ENCODE data around the gene LRRC8C.
"Not testable (repeated sequence)": the region's sequence is repeated elsewhere in the genome, so short reads cannot be mapped to it uniquely, and the experiment has no call there.

Gene LRRC8C

GRCh38 chr1:89607586-89608318 is 25.2 kb upstream of the LRRC8C start:
- no peak for DNase-seq

GRCh38 chr1:89608319-89608983 is 24.5 kb upstream of the LRRC8C start:
- no peak for DNase-seq

- no peak for DNase-seq
Measured at GRCh38 chr1:89608984-89609725, 23.8 kb upstream of the LRRC8C start.

- no peak for DNase-seq
Measured at GRCh38 chr1:89609781-89610456, 23.0 kb upstream of the LRRC8C start.

GRCh38 chr1:89610457-89611011 is 22.4 kb upstream of the LRRC8C start:
- DNase-seq, result no peak

- DNase-seq, result no peak
Measured at GRCh38 chr1:89611721-89612120, 21.2 kb upstream of the LRRC8C start.

- DNase-seq, result no peak
Measured at GRCh38 chr1:89613928-89614327, 19.0 kb upstream of the LRRC8C start.

GRCh38 chr1:89615676-89616598 is 17.0 kb upstream of the LRRC8C start:
- peak; percentile 45 to 70 (median 58) for DNase-seq

- no peak for DNase-seq
Measured at GRCh38 chr1:89616844-89617627, 15.9 kb upstream of the LRRC8C start.

GRCh38 chr1:89620664-89621063 is 12.3 kb upstream of the LRRC8C start:
- DNase-seq, result peak in 2 of 4 experiments; percentile 10 to 29

GRCh38 chr1:89622895-89623294 is 10.0 kb upstream of the LRRC8C start:
- DNase-seq, result no peak

- no peak for DNase-seq
Measured at GRCh38 chr1:89624314-89624713, 8.6 kb upstream of the LRRC8C start.

- DNase-seq, result no peak
Measured at GRCh38 chr1:89624715-89625323, 8.1 kb upstream of the LRRC8C start.

GRCh38 chr1:89627596-89627962 is 5.3 kb upstream of the LRRC8C start:
- no peak for DNase-seq

- DNase-seq, result no peak
Measured at GRCh38 chr1:89629146-89629545, 3.8 kb upstream of the LRRC8C start.

- DNase-seq, result not testable (repeated sequence)
Measured at GRCh38 chr1:89629600-89629999, 3.3 kb upstream of the LRRC8C start.

GRCh38 chr1:89630048-89630447 is 2.9 kb upstream of the LRRC8C start:
- DNase-seq, result no peak

- DNase-seq, result peak in 1 of 4 experiments; percentile 9
Measured at GRCh38 chr1:89631816-89632656, 884 bp upstream of the LRRC8C start.

GRCh38 chr1:89633248-89633799 is 404 bp downstream of the LRRC8C start:
- DNase-seq, result peak; percentile 52 to 79 (median 70)
